H1 (cell line): ENCODE data around the gene RTKN. TPM values are rescaled to one million over a fixed set of nuclear protein-coding genes. Genes with fewer than 3 reads are reported as not detected.

Experiments
- BRCA1 ChIP-seq: IDR thresholded peaks from 2 replicates; pipeline ENCODE4 v1.6.1; 2012; ENCODE audit warnings: low read depth, low read length, improper control_type of control experiment
- EGR1 ChIP-seq: IDR thresholded peaks from 2 replicates; pipeline ENCODE4 v1.6.1; 2011; ENCODE audit warnings: low read depth, low read length, borderline replicate concordance
- EP300 ChIP-seq, 2 experiments: IDR thresholded peaks; 1 replicate in 1 of 2; 2 replicates in 1 of 2; pipeline ENCODE4 v1.6.1; 2011 to 2012; ENCODE audit warnings: low read depth in 2 of 2, low read length in 2 of 2, mild to moderate bottlenecking in 2 of 2, borderline replicate concordance in 1 of 2, inconsistent platforms in 1 of 2, moderate library complexity in 1 of 2
- HDAC2 ChIP-seq, 2 experiments: fragments of 300-600 bp in 1 of 2; sonication (generic) in 1 of 2; IDR thresholded peaks; 2 replicates each; pipeline ENCODE4 v1.6.1; 2011 to 2012; ENCODE audit warnings: low read depth in 2 of 2, low read length in 2 of 2, mild to moderate bottlenecking in 2 of 2, moderate library complexity in 2 of 2, borderline replicate concordance in 1 of 2, inconsistent platforms in 1 of 2
- KDM4A ChIP-seq: IDR thresholded peaks from one replicate; pipeline ENCODE4 v1.7.1; 2012; ENCODE audit warnings: low read depth, mild to moderate bottlenecking, moderate library complexity, low read length, inconsistent platforms; ENCODE audit not compliant: severe bottlenecking
- MAFK ChIP-seq: IDR thresholded peaks from 2 replicates; pipeline ENCODE4 v1.6.1; 2012; ENCODE audit warnings: low read depth, mild to moderate bottlenecking, improper control_type of control experiment, low read length
- PHF8 ChIP-seq: fragments of 200-600 bp; sonication (generic); conservative IDR thresholded peaks from 2 replicates; pipeline ENCODE4 v1.7.1; 2012; ENCODE audit warnings: low read depth, mild to moderate bottlenecking, inconsistent platforms, low read length, moderate library complexity
- RXRA ChIP-seq: IDR thresholded peaks from 2 replicates; pipeline ENCODE4 v1.6.1; 2011; ENCODE audit warnings: low read depth, mild to moderate bottlenecking, low read length, moderate library complexity; ENCODE audit not compliant: insufficient read depth
- SAP30 ChIP-seq: fragments of 300-600 bp; sonication (generic); IDR thresholded peaks from 2 replicates; pipeline ENCODE4 v1.7.1; 2012; ENCODE audit warnings: low read length, moderate library complexity, mild to moderate bottlenecking, inconsistent platforms; ENCODE audit not compliant: insufficient read depth, insufficient replicate concordance
- SIN3A ChIP-seq, 2 experiments: IDR thresholded peaks in 1 of 2; conservative IDR thresholded peaks in 1 of 2; 2 replicates each; pipeline ENCODE4 v1.6.1; 2011 to 2012; ENCODE audit warnings: low read length in 2 of 2, improper control_type of control experiment in 1 of 2, low read depth in 1 of 2, mild to moderate bottlenecking in 1 of 2
- SUZ12 ChIP-seq: fragments of 200-600 bp; sonication (generic); IDR thresholded peaks from 2 replicates; pipeline ENCODE4 v1.6.1; 2012; ENCODE audit warnings: mild to moderate bottlenecking, inconsistent platforms, low read length, moderate library complexity, mixed read lengths
- TAF7 ChIP-seq: optimal IDR thresholded peaks from 2 replicates; pipeline ENCODE3; 2011; ENCODE audit warnings: low read depth, mild to moderate bottlenecking, inconsistent platforms, low read length, moderate library complexity, borderline replicate concordance
- TCF12 ChIP-seq: IDR thresholded peaks from 2 replicates; pipeline ENCODE4 v1.6.1; 2011; ENCODE audit warnings: low read depth, mild to moderate bottlenecking, low read length
- polyA plus RNA-seq, 7 experiments: library from polyadenylated mRNA; depleted of rRNA in 3 of 7; stranded (reverse) in 5 of 7; unstranded in 2 of 7; fragments of >200 nt in 5 of 7; fragments of 200-250 nt in 2 of 7; gene quantifications; 1 replicate in 5 of 7; 2 replicates in 1 of 7; 4 replicates in 1 of 7; pipeline versions ENCODE4 v1.2.1 to v1.2.3, GENCODE V29; 2011 to 2013; ENCODE audit warnings: missing spikeins in 2 of 7, mixed read lengths in 2 of 7
- total RNA-seq: library from RNA; stranded (reverse); fragmentation: NEBNext Ultra II Directional; extraction: Animal tissue kit (Norgen Biotek cat#: 25700); gene quantifications from 2 replicates; pipeline ENCODE4 v1.2.1, GENCODE V29; 2021

Gene RTKN
- total and polyA plus RNA-seq, 2 of the 8 experiments (the other 6 are each of a cell fraction or from before 2014, with no cell fraction given): 40.2 to 54.1 TPM

DNA sequence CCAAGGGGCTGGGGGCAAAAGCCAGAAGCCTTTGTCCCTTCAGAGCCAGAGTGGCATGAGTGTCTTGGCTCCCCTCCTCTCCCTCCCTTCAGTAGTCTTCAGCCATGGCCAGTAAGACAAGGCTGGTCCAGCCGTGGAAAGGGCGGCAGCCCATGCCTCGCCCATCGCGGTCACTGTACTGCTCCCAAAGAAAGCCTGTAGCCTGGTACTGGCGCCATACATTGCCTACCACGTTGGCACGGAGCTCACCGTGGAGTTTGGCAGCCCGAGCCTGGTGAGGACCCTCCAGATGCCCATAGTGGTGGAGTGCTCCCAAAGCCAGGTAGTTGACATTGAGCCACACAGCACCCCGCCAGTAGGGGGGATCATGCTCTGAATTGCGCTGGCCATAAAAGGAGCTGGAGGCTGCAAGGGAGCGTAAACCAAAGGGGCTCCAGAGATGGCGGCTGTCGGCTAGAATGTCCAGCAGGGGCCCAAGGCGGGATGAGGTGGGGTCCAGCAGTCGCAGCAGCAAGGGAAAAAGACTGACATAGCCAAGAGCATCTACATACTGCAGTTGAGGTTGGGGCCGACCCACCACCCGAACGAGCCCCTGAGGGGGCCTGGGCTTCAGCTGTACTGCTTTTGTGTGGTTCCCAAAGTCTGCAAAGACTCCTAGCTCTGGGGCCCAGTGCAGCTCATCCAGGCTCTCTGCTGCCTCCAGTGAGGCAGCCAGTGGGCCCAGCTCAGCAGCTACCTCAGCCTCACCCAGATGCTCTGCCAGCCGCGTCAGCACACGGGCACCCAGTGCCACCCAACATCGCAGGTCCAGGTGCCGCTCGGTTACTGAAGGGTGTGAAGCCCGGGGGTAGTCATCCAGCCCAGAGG is 19.7 kb upstream of the RTKN start (continued):
- TF ChIP-seq RXRA: no peak
- TF ChIP-seq KDM4A: no peak
- TF ChIP-seq HDAC2 (IDR thresholded peaks at IDR 0.05; ENCODE audit: borderline replicate concordance in 1 of 2, low read depth in 2 of 2, low read length in 2 of 2): no peak
- TF ChIP-seq PHF8: no peak
- TF ChIP-seq EGR1: no peak
- no peak for TF ChIP-seq TCF12
- TF ChIP-seq MAFK: no peak
- no peak for TF ChIP-seq SAP30
- TF ChIP-seq SUZ12: no peak
- TF ChIP-seq TAF7: no peak
- 0 out of 4 replicates have a peak, but pooled peaks of 1 of the 2 experiments have one; percentile 29 for TF ChIP-seq SIN3A (conservative IDR thresholded peaks at IDR 0.05 in 1 of 2, IDR thresholded peaks at IDR 0.05 in 1 of 2; ENCODE audit: low read depth in 1 of 2, low read length in 2 of 2)
- TF ChIP-seq EP300 (IDR thresholded peaks at IDR 0.05; ENCODE audit: borderline replicate concordance in 1 of 2, low read depth in 2 of 2, low read length in 2 of 2): no peak
- no peak for TF ChIP-seq BRCA1
